GM21367 (cell line): ENCODE measurements around the gene ESR1.
A peak's percentile ranks its signal among the peaks of the same experiment; 100 is the strongest.
"Not testable (repeated sequence)": the region's sequence is repeated elsewhere in the genome, so short reads cannot be mapped to it uniquely, and the experiment has no call there.

Experiments used
- ATAC-seq: cut with Tn5 transposase; IDR thresholded peaks from one replicate; pipeline ENCODE4 v1.9.1; 2021; ENCODE audit not compliant: unreplicated experiment

The ESR1 gene

DNA sequence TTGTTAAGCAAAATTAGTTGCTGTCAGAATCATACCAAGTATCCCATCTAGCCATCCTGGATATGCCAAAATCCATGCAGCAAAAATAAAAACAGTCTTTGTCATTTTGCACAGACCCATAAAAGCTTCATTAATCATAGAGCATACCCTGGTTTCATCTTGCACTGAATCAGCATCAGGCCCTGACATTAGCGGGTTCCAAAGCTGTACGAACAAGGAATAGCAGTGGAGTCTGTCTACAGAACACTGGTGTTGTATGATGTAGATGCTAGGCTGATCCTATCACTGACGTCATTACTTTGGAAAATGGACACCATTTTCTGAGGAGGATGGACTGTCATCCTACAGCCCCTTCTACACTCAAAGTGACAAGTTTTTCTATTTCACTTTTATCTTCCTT lies 315.6 kb downstream of the ESR1 start:
- no peak for ATAC-seq

DNA sequence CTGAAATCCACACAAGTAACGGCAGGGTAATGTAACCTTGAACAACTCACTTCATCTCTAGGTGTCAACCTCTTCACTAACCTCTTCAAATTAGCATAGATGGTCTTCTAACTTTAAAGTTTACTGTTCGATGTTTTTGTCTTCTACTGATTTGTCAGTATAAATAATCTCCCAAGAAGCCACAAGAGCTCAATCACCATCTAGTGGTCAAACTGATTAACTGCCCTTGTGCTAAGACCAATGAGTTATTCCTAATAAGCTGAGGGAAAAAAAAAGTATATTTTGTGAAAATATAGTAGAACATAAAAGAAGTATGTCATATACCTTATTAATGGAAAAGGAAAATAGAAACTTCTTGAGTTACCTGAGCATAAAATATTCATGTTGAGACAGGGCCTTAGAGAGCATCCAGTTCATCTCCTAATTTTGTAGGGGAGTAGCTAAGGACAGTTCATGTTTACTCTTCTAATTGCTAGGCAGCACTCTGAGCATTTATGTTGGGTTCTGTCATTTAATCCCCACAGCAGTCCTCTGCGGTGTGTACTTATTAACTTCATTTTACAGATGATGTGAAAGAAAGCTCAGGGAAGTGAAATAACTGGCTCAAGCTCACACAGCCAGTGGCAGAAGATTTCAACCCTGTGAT lies 317.1 kb downstream of the ESR1 start:
- peak; percentile 77 for ATAC-seq

DNA sequence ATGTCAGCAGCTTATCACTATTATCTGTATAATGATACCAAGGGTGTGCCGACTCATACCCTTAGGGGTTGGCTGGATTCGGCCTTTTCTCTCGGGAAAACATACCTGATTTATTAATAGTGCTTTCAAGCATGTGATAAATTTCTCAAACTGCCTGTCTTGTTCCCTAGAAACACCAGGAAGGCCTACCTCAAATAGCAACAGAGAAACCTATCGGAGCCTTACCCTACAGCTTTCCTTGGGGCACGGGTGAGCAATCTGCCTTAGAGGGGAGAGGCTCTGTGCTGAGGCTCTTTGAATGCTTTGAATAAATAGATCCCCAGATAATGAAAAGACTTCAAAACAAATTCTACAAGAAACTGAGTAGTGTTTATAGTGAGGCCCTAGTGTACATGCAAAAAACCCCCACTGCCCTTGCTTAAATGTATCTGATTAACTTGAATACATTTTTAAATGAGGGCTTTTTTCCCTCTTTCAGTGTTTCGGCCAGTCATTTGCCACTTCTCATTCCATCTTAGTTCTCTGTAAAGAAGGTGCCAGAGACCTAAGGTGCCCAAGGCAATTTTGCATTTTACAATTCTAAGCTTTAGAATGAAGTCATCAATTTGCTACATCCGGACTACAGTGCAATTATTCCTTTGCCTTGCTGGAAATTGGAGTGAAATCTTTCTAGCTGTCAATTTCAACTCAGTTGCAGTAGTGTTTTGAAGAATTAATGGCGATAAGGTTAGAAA lies 320.1 kb downstream of the ESR1 start:
- no peak for ATAC-seq

DNA sequence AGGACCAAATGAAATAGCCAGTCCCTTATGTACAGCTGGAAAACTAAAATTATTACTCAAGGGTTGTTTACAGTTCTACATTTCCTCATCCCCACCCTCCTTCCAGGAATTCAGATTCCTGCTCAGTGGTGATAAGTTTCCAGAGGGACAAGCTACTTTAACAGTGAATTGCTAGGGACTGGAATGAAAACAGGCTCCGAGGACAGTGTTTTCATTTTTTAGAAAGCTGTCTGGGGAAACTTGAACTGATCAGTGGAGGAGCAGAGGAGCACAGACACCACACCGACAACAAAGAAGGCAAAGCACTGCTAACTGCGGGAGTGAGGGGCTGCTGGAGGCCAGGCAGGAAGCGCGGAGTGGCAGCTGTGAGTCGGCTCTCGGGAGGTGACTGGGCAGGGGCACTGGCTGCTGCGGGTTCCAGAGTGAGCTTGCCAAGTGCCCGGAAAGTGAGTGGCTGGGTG lies 322.2 kb downstream of the ESR1 start:
- ATAC-seq = no peak

DNA sequence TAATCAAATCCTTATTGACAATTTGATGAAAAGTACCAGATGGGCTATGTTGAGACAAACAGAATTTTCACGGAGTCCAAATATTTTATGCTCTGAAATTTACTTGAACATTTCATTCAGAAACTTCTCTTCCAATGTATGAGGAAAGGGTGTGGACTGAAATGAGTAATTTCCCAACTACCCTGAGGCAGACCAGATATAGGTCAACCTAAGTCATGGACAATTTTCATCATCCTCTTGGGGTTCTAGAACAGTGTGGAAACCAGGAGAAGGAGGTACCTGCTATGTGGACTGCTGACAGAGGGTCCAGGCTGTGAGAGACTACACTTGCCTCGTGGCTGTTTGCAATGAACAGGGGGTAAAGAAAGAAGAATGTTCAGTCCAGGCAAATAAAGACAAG lies 323.0 kb downstream of the ESR1 start:
- ATAC-seq = no peak

DNA sequence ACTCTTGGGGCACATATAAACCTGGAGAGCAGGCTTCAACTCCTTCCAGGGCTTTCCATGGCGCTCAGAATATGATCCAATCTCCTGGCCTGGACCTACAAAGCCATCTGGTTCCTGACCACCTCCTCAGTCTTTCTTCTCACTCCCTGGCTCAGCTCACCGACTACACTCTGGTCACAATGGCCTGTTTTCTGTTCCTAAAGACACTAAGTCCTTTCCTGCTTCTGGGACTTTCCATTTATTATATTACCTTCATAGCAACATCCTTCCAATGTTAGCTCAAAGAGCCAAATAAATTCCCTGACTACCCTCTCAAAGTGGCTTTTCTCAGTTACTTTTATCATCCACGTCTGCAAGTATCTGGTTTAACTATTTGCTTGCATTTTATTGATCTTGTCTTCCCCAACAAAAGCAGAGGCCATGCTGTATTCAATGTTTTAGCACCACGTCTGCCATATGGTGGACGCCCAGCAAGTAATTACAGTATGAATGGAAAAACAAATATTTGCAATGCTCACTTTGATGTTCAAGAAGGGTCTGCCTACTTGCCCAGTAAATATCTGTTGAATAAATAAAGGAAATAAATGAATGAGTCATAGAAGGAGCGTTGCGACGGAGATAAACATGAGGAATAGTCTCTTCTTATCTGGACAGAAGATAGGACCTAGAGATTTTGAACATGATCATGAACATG lies 328.4 kb downstream of the ESR1 start:
- ATAC-seq = no peak

DNA sequence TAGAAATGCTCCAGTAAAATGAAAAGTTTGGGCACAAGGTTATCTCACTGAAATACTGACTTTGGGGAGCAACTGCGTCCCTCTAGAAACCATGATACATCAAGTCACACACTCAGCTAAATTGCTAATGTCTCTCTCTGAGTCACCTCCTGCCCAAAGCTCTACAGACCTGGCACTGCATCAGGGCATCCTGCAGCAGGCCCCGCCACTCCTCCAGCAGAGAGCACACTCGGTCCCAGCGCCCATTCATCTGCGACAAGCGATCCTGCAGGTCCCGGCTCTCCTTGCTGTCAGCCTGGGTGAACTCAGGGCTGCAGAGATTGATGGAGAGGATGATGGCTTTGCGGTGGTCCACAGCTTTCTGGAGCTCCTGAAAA lies 329.0 kb downstream of the ESR1 start:
- ATAC-seq = no peak

DNA sequence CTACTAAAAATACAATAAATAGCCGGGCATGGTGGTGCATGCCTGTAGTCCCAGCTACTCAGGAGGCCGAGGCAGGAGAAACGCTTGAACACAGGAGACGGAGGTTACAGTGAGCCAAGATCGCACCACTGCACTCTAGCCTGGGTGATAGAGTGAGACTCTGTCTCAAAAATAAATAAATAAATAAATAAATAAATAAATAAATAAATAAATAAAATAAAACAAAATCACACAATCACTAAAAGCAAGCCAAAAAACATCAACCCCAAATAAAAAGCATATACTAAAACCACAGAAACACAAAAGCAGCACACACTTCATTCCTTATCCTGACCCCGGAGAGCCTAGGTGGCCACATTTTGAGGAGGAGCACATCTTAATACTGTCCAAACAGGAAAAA lies 330.9 kb downstream of the ESR1 start:
- ATAC-seq = not testable (repeated sequence)

DNA sequence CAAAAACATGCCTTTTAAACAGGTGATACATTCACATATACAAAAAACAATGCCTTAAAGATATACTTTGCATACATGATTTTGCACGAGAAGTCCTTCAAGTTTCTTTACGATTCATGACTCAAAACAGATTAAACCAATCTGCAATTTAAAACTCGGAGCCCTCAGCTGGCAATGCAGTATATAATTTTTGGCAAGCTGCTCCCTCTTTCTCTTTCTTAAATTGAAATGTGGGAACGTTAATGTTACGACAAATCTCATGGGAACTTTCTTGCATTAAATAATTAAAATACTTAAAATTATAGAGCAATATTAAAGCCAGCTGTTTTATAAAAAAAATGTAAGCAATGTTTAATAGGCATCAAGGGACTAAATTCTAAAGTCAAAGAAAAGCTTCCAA lies 334.6 kb downstream of the ESR1 start:
- ATAC-seq = no peak

DNA sequence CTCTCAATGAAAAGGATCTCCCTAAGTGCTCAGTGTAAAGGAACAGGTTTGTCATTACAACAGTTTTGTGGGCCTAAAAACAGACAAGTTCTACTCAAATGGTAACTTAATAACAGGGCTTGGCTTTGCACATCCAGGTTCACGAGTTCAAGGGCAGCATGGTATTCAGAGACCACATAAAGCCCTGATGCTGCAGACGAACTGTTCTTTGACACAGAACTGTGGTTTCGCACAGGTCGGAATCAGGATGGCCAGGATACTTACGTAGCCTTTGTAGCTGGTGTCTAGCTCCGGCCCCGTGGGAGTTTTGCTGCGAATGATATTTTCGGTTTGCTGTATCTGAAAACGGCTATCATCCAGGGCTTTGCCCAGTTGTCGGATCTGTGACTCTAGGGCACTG lies 335.9 kb downstream of the ESR1 start:
- ATAC-seq = no peak

DNA sequence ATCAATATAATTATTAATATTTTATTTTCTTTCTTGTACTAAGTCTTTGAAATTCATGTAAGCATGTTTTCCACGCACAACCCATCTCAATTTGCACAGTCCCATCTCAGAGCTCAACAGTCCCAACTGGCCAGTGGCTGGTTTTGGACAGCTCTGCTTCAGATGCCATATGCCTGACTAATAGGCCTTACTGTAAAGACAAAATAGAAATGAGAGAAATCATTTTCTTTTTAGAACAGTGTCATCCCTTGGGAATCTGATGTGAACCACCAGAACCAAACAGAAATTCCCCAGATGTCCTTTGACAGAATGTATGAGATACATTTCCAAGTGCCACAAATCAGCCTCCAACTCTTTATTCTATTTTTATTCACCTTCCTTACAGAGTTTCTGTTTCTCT lies 338.9 kb downstream of the ESR1 start:
- ATAC-seq = no peak

DNA sequence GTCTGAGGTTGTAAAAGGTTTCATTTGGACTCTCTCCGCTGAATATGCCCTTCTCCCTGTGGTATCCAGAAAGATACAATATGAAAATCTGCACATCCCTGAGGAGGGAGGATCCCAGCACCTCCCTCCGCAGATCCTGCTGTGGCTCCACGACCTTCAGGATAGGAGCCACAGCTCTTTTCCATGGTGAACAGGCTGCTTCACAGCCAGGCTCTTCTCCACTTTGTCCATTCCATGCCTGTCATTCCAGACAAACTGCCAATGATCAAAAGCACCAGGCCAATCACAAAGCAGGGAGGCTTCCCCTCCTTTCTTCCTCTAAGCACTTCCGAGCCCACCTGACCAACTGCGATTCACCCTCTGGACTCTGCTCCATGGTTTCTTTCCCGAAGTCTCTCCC lies 339.8 kb downstream of the ESR1 start:
- ATAC-seq = no peak

DNA sequence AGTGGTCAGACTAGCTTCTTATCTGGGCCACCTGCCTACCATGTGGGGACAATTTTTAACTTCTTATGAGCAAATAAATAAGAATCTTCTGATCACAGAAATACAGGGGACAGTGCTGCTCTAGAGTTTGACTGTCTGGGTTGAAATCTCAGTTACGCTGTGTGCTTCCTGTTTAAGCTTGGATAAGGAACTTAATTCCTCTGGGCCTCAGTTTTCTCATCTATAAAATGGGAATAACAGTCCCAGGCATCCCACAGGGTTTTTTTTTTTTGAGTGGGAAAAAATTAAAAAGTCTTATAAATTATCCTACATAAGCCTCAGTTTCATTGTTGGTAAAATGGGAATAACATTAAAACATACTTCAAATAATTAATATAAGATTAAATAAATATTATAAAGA lies 340.9 kb downstream of the ESR1 start:
- no peak for ATAC-seq

DNA sequence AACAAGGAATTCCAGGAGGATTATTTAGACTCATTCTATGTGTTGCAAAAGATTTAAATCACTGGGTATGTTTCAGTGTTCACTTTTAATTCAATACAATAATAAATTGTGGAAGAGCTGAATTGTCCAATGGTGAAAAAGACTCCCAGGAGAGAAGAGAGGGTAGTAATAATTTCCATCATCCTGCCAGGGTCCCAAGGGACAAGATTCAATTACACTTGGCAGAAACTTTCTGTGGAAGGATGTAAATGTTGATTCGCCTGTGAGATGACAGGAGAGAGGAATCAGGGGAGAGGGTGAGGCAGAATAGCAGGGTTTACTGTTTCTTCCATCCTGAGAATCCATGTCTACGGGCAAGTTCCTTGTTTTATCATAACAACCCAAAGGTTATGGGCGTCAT lies 342.7 kb downstream of the ESR1 start:
- ATAC-seq = no peak

DNA sequence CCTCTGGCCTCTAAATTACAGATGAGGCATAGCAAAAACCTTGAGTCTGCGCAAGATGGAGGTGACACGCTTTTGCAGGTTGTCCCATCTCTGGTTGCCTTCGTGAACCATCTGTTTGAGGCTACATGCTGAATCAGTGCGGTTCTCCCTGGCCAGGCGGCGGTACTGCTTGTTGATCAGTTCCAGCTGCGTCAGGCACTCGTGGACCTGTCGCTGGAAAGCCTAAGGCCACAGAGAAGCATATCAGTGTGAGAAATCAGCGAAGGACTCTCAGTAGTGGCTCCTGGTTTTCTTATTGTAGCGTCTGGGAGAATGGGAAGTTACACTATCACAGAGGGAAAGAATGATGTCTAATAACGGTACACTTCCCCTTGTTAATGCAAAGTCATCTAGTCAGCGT lies 344.4 kb downstream of the ESR1 start:
- ATAC-seq = no peak

DNA sequence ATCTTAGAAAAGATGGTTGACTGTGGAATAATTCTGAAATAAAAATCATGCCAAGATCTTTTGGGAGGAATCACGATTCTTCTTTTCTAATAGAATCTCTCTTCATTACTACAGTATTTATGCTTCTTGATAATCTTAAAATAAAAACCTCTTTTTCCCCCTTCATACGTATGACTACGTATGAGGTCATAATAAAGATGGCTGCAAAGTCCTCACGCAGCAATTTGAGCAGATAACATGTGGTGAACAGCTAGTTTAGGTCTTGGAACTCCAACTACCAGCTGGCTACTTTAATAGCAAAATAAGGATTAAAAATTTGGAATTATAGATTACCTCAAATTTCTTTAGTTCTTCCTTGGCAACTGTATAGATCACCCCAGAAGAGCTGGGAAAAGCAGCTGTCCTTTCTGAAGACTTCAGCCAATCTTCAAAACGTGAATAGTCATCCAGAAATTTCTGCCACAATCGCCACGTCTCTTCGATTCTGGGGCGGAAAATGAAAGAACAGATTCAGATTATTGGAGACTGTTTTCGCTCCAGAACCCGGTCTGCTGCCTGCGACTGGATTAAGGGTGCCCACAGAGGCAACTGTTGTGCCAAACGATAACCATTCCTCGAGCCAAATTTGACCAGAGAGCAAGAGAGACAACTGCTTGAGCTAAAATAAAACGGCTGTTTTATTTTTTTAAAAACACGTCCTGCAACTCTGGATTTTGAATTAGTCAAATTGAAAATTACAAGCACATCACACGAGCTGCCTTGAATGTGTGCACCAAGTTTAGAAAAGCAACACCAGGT lies 347.3 kb downstream of the ESR1 start:
- no peak for ATAC-seq

DNA sequence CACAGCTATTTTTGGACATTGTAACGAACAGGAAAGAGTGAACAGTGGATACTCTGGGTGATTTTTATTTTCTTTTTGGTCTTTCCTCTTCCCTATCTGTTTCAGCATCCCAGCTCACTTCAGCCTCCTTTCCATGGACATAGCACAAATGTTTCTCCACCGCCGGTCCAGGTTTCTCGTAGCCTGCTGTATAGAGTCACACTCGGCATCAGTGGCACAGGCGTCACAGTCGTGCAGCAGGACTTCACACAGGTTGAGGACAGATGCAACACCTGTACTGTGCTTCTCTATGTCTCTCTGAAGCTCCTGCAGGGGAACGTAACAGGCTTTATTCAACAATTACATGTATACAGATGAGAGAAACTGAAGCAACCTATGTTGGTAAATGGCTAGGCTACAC lies 348.3 kb downstream of the ESR1 start:
- no peak for ATAC-seq

DNA sequence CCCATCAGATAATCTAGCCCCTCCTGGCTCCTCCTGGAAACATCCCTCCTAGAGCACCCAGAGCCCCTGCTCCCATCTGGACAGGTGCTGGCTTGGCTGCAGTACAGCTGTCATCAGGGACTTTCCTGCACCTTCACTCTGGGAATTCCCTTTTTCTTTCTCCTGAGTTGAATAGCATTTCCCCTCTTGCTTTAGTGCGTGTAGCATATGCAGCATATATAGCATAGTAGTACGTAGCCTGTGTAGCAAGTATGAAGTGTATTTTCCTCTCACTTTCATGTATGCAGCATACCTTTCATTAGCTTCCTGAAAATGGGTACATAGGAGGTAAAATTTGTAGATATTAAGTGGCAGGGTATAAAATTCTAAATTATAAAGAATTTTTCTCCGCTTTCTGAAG lies 352.9 kb downstream of the ESR1 start:
- ATAC-seq = peak; percentile 87

DNA sequence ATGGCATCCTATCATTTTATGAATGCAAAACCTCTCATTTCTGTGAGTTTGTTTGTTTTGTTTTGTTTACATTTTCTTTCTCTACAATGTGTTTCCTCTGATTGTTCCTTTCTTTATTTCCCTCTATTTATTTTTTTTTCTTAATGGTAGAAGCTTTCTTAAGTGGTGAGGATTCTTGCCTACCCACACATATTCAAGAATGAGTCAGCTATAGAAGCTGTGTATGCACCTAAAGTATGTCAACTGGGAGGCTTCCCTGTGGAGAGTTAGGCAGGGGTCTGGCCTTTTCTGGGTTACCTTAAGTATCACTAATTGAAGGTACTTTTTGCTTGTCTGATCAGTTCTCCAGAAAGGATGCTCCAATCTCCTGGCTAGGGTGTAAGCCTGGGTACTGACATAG lies 354.0 kb downstream of the ESR1 start:
- ATAC-seq = no peak

DNA sequence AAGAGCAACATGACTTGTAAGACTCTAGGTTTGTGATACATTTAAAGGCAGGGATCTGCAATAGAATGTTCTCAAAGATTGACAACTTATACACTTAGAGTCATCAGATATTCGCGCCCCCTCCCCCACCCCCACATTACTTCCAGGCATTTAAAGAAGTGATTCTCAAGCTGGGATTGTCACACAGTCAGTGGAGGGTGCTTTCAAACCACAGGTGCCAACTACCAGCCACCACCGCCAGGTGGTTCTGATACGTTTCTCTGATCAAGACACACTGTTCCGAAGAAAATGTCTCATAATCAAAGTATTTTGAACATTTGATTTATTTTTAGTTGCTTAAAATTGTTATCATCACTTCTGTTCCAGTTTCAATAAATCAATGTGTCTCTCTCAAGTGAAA lies 357.5 kb downstream of the ESR1 start:
- ATAC-seq = no peak

DNA sequence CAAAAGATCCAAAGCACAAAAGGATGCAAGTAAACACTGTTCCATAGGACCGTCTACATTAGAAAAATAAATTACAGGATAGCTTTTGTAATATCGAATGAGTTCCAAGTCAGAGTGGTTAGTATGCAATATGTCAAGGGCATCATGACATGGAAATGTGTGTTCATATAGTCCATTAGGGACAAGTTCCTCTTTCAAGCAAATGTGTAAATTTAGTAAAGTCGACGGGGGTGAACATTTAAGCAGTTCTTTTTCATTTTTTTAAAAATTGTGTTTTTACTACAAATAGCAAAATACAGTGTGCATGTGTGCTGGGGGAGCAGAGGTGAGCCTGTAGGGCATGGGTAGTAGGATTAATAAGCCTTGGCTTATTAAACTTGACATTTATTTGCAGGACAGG lies 359.0 kb downstream of the ESR1 start:
- no peak for ATAC-seq

DNA sequence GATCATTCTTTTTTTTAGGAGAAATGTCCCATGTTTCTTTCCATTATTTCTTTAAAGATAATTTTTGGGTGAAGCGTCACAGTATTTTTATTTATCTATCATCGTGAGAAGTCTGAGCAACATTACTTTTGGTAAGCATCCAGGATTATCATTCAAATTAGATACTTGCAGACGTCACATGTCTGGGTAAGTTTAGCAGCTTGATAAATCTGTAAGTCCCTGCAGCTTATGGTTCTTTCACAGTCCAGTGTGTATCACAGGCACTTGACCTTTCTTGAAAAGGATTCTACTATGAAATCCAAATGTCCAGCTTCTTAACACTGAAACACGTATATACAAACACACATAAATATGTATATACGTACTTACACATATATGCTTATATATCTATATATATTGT lies 359.4 kb downstream of the ESR1 start:
- no peak for ATAC-seq
